Measurements from ENCODE around the gene TEX51.

Gene TEX51

GRCh38 chr2:126879348-126880298, 19.1 kb upstream of the TEX51 start:
- no peak for DNase-seq (ENCODE audit: low spot score)

GRCh38 chr2:126880324-126880723, 18.4 kb upstream of the TEX51 start:
- DNase-seq (ENCODE audit: low spot score), result no peak

- DNase-seq (ENCODE audit: low spot score), result no peak
These were observed 17.9 kb upstream of the TEX51 start for GRCh38 chr2:126880817-126881216.

- no peak for DNase-seq (ENCODE audit: low spot score)
These were observed 17.1 kb upstream of the TEX51 start for GRCh38 chr2:126881591-126881990.

- DNase-seq (ENCODE audit: low spot score), result no peak
These were observed 16.5 kb upstream of the TEX51 start for GRCh38 chr2:126882181-126882580.

GRCh38 chr2:126882736-126883665, 15.7 kb upstream of the TEX51 start:
- no peak for DNase-seq (ENCODE audit: low spot score)

GRCh38 chr2:126883666-126884040, 15.0 kb upstream of the TEX51 start:
- no peak for DNase-seq (ENCODE audit: low spot score)

GRCh38 chr2:126884861-126885750, 13.6 kb upstream of the TEX51 start:
- DNase-seq (ENCODE audit: low spot score), result no peak

- peak; percentile 55 for DNase-seq (ENCODE audit: low spot score)
These were observed 12.9 kb upstream of the TEX51 start for GRCh38 chr2:126885751-126886210.

GRCh38 chr2:126886211-126886915, 12.3 kb upstream of the TEX51 start:
- DNase-seq (ENCODE audit: low spot score), result peak; percentile 88

- no peak for DNase-seq (ENCODE audit: low spot score)
These were observed 11.8 kb upstream of the TEX51 start for GRCh38 chr2:126886916-126887280.

- no peak for DNase-seq (ENCODE audit: low spot score)
These were observed 11.2 kb upstream of the TEX51 start for GRCh38 chr2:126887506-126887905.

- no peak for DNase-seq (ENCODE audit: low spot score)
These were observed 10.6 kb upstream of the TEX51 start for GRCh38 chr2:126888046-126888445.

- DNase-seq (ENCODE audit: low spot score), result no peak
These were observed 9.6 kb upstream of the TEX51 start for GRCh38 chr2:126889071-126889470.

GRCh38 chr2:126889496-126890135, 9.1 kb upstream of the TEX51 start:
- no peak for DNase-seq (ENCODE audit: low spot score)

GRCh38 chr2:126890136-126890510, 8.6 kb upstream of the TEX51 start:
- DNase-seq (ENCODE audit: low spot score), result no peak

GRCh38 chr2:126890551-126891450, 7.9 kb upstream of the TEX51 start:
- DNase-seq (ENCODE audit: low spot score), result no peak

- DNase-seq (ENCODE audit: low spot score), result no peak
These were observed 6.8 kb upstream of the TEX51 start for GRCh38 chr2:126891681-126892500.

GRCh38 chr2:126893153-126893552, 5.5 kb upstream of the TEX51 start:
- no peak for DNase-seq (ENCODE audit: low spot score)

Measured in AG20443 (cell line).